ENCODE measurements around the gene HIVEP3.

- TF ChIP-seq EZH2 (IDR thresholded peaks at IDR 0.05) (no peak), POLR2AphosphoS5 (IDR thresholded peaks at IDR 0.05; ENCODE audit: borderline replicate concordance, low read depth, low read length) (no peak), FOXP2 (optimal IDR thresholded peaks at IDR 0.05; ENCODE audit: control extremely low read depth, extremely low read length, insufficient read depth) (no peak)
Observed at GRCh38 chr1:41656068-41656467, 262.7 kb downstream of the HIVEP3 start.
